GM19467 (cell line): ENCODE results near the gene SORCS2.

ENCODE experiments used
- ATAC-seq: cut with Tn5 transposase; IDR thresholded peaks from one replicate; pipeline ENCODE4 v1.9.1; 2021; ENCODE audit warnings: mild to moderate bottlenecking, moderate library complexity; ENCODE audit not compliant: unreplicated experiment

The SORCS2 gene

GRCh38 chr4:7532043-7532442 is 339.7 kb downstream of the SORCS2 start:
- ATAC-seq, result no peak

GRCh38 chr4:7533267-7533666 is 340.9 kb downstream of the SORCS2 start:
- ATAC-seq, result no peak

- no peak for ATAC-seq
Measured at GRCh38 chr4:7535094-7535493, 342.8 kb downstream of the SORCS2 start.

- ATAC-seq, result no peak
Measured at GRCh38 chr4:7535619-7536018, 343.3 kb downstream of the SORCS2 start.

- no peak for ATAC-seq
Measured at GRCh38 chr4:7536876-7537275, 344.5 kb downstream of the SORCS2 start.

- ATAC-seq, result no peak
Measured at GRCh38 chr4:7537853-7538400, 345.6 kb downstream of the SORCS2 start.

GRCh38 chr4:7538518-7538917 is 346.2 kb downstream of the SORCS2 start:
- no peak for ATAC-seq

- no peak for ATAC-seq
Measured at GRCh38 chr4:7539186-7539585, 346.8 kb downstream of the SORCS2 start.

- ATAC-seq, result no peak
Measured at GRCh38 chr4:7539659-7540058, 347.3 kb downstream of the SORCS2 start.

GRCh38 chr4:7540206-7540605 is 347.9 kb downstream of the SORCS2 start:
- ATAC-seq, result no peak

GRCh38 chr4:7540654-7541413 is 348.5 kb downstream of the SORCS2 start:
- no peak for ATAC-seq

GRCh38 chr4:7541414-7541810 is 349.1 kb downstream of the SORCS2 start:
- no peak for ATAC-seq

GRCh38 chr4:7542781-7543180 is 350.4 kb downstream of the SORCS2 start:
- no peak for ATAC-seq

- no peak for ATAC-seq
Measured at GRCh38 chr4:7546152-7546808, 353.9 kb downstream of the SORCS2 start.

- ATAC-seq, result no peak
Measured at GRCh38 chr4:7546809-7547367, 354.6 kb downstream of the SORCS2 start.

GRCh38 chr4:7547368-7548040 is 355.2 kb downstream of the SORCS2 start:
- no peak for ATAC-seq

- no peak for ATAC-seq
Measured at GRCh38 chr4:7549866-7550265, 357.5 kb downstream of the SORCS2 start.

- ATAC-seq, result no peak
Measured at GRCh38 chr4:7552466-7552865, 360.1 kb downstream of the SORCS2 start.

- ATAC-seq, result no peak
Measured at GRCh38 chr4:7553280-7553679, 360.9 kb downstream of the SORCS2 start.

GRCh38 chr4:7554905-7555304 is 362.6 kb downstream of the SORCS2 start:
- ATAC-seq, result no peak

GRCh38 chr4:7556558-7556957 is 364.2 kb downstream of the SORCS2 start:
- no peak for ATAC-seq
